Ramos (cell line): ENCODE data around the gene MAPKAP1.

ENCODE experiments used
- in situ Hi-C: fragments of 300-500 bp; cut with MboI; formaldehyde crosslinking; loops from one replicate; pipeline ENCODE4 v1.14.3; 2022; ENCODE audit warnings: low sequenced_read_pairs; ENCODE audit not compliant: unreplicated experiment

The MAPKAP1 gene

DNA sequence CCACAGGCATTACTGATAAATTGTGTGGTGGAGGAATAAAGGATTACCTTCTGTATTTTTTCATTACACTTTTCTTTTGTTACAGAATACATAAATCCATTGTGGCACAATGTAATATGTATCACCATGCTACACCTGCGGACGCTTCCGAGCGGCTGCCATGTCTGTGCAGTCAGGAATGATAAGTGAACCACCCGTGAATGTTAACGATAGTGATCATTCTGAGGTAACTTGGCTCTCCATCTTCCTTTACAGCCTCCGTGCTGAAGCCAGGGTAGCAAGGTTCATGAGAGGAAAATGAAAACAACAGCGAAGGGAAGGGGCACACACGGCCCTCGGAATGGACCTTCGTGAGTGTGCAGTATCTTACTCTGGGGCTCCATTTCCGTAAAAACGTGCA, 161.2 kb downstream of the MAPKAP1 start:
- in situ Hi-C loops: no loop called here

DNA sequence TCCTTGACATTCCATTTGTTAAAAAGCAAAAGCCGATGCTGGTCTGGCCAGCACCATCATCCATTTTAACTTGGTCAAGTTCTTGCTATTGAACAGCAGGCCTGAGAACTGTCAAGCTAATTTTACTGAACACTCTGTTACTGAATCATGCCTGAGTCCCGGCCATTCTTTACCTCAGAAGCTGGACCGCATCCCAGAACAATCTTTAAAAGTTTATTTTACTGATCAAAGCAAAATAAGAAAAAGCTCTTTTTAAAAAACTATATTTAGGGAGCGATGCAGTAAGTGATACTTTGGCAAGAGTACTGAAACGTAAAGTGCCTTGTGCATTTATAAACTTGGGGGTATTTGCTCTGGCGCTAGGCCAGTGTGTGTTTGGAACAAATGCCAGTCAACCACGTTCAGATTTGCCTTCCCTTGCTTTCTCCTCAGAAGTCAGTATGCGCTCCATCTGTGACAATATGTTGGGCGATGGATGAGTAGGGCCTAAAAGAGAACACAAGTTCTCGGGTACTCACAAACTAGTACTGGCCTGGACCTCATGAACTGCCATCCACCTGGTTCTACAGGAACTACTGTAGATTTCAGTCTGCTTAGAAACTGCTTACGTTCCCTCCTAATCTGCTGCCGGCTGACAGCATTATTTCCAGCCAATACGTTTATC, 161.9 kb downstream of the MAPKAP1 start:
- in situ Hi-C loops: no loop called here

DNA sequence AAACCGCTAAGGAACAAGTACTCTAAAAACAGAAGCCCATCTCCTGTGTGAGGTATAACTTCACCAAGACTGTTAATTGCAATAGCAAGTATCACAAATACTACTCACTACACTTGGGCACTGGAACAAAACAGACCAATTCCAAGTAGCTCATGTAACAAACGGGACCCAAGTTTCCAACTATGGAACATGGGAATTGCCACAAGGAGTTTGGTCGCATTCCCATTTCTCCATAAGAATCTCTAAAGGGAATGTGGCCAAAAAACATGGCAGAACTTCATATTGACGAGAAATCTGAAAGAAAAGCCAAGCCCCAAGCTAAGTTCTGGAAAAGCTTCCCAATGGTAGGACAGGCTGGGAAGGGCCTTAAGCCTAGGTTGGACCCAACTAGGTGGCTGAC, 162.5 kb downstream of the MAPKAP1 start:
- in situ Hi-C loops: no loop called here

DNA sequence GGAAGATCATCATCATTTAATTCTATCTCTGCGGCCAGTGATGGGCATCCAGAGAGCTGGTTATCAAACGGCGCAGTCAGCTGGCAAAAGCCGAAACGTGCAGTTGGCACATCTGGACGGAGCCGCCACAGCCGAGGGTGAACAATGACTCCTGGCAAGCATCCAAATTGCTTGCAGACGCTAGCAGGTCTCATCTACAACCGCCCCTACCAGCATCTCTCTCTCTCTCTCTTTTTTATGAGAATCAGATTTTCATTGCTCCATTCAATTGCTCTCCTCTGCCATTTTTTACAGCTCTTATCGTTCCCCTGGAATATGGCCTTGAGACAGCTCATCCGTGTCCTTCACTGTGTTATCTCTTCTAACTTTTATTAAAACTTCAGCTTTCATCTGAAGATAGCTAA, 165.2 kb downstream of the MAPKAP1 start:
- in situ Hi-C loops: no loop called here

DNA sequence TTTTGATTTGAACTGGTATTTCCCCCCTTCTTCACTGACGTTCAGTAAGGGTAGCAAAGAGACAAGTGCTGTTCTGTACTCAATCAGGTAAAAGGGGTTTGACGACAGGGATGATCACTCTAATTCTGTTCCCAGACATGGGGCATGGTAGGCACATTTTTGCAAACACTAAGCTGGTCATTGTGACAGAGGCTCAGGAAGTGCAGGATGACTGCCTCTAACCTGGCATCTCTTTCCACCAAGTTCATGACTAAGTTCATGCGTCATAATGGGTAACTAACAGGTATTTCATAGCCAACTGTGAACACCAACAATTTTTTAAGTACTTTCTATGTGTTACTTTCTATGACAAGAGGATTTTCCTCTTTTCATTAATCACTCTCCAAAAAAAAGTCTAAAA, 166.5 kb downstream of the MAPKAP1 start:
- in situ Hi-C loops: no loop called here

DNA sequence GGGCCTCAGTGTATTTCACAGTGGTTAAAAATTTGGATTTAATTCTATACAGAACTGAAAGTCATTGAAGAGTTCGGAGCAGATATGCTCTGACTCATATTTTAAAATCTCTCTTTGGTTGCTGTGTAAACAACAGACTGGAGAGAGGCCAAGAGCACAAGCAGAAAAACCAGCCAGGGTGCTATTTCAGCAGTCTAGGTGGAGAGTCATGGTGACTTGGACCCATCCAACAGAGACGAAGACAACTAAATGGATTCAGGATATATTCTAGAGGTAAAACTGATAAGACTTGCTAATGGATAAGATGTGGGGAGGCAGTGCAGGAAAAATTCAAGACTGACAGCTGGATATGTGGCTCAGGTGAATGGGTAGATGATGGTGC, 168.9 kb downstream of the MAPKAP1 start:
- in situ Hi-C loops: no loop called here

DNA sequence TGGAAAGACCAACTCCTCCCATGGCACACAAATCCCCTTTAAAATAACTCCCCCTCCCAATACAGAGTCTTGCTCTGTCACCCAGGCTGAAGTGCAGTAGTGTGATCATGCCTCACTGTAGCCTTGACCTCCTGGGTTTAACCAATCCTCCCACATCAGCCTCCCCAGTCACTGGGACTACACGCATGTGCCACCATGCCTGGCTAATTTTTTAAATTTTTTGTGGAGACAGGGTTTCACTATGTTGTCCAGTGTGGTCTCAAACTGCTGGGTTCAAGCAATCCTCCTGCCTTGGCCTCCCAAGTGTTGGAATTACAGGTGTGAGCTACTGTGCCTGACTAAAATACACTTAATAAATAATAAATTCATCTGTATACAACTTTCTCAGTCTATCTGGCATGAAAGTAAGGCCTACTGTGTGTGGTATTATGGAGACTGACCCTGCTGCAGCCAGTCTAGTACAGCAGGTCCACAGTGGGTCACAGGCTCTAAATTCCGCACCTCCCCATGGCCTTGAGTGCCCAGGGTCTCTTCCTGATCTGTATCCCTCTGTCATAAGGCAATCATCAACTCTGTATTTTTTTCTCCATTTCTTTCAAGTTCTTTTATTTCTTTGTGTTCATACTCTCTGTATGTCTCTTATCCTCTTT, 169.4 kb downstream of the MAPKAP1 start:
- in situ Hi-C loops: no loop called here

DNA sequence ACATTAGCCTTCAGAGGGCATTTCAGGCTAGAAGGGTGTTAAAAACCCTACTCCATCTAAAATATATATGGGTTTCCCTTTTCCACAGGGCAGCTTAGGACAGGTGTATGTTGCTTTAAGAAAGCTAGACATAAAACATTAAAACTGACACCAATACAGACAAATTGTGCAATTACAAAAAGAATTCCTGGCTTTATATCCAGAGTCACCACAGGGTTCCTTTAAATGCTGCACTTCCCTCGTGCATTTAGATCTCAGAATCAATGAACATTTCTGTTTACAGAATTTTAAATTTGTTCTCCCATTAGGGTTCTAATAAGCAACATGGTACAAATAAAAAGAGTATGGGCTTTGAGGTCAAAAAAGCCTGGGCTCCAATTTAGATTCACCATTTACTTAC, 170.2 kb downstream of the MAPKAP1 start:
- in situ Hi-C loops: no loop called here

DNA sequence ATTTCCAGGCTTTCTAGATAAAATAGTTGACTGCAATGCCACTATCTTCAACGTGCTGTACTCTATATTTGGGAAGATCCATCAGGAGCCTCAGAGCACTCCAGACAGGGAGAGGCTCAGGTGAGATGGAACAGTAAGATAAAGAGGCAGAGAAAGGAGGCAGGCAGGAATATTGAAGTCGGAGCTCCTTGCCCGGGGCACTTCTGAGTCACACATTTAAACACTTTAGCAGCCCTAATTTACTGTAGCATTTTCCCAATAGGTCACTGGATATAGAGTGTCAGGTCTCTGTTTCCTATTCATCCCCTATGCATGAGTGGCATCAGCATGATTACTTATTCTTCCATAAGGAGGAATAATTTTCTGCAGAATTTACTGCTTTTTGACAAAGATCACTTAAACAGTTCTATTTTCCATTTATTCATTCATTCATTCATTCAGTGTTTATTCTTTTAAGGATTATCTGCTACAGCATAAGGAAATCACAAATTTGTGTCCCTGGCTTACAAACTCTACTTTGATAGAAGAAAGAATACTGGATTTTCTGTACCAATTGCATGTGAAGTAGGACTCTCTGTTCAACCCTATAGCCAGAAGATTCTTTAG, 170.7 kb downstream of the MAPKAP1 start:
- in situ Hi-C loops: no loop called here

DNA sequence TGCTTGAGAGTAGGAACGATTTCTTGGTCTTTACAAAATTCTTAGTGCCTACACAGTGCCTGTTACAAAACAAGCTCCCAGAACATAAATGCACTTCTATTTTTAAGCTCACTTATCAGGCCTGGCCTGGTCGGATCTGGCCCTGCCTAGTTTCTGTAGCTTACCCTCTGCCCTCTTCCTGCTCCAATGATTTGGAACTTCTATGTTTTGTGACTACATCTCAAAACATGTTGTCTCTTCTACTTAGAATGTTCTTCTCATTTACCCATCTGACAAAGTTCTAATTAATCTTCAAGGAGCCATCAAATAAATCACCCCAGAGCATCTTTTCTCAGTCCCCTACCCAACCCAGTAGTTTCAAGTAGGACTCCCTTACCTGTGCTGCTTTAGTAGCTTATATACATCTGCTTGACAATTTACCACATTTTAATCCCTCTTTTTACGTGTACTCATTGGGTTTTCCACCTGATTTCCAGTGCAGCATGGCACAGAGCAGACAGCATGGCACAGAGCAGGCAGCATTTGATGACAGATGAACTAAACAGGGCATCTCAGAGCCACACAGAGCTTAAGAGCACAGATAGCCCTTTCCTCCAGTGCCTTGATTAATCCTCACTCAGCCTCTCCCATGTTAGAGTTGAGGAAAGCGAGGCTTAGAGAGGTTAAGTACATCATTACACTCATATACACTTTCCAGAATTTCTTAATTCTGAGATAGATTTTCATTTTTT, 171.9 kb downstream of the MAPKAP1 start:
- in situ Hi-C loops: no loop called here

DNA sequence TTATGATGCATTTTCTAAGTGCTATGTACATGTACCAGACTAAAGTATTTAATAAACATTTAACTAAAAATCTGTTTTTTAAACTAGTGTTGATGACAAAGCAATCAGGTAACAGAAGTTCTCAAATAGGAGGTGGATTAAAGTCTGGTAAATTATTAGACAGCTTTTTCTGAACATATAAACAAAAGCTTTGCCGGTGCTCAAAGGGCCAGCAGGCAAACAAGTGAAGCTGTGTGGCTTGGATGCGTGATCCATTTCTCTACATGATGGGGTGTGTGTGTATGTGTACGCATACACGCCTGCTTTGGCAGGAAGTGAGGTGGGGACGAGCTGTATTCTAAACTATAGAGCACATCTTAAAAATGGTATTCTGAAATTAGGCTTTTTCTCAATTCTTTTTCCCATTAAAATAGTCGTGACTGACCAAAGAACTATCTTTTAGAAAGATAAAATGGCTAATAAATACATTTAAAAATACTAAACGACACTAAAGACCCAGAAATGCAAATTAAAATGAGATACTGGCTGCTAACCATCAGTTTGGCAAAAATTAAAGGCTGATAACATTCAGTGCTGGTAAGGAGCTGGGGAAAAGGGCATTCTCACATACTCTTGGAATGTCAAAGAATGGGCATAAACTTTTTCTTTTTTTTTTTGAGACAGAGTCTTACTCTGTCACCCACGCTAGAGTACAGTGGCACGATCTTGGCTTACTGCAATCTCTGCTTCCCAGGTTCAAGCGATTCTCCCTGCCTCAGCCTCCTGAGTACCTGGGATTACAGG, 174.0 kb downstream of the MAPKAP1 start:
- in situ Hi-C loops: no loop called here

DNA sequence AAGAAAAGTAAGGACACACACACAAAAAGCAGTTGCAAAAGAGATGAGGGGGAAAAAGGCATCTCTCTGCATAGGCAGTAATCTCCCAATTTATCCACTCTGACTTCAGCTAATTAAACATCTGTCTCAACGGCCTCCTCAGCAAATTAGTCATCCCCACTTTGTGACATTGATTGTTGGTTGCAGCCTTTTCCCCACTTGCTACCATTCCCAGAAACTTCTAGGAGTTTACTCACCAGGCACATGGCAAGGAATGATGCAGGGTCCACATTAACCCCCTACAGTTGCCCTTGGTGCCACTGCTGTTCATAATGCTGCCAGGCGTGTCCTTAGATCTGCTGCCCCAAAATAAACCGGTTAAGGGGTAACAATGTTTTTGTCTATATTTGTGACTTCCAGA, 174.6 kb downstream of the MAPKAP1 start:
- in situ Hi-C loops: no loop called here

DNA sequence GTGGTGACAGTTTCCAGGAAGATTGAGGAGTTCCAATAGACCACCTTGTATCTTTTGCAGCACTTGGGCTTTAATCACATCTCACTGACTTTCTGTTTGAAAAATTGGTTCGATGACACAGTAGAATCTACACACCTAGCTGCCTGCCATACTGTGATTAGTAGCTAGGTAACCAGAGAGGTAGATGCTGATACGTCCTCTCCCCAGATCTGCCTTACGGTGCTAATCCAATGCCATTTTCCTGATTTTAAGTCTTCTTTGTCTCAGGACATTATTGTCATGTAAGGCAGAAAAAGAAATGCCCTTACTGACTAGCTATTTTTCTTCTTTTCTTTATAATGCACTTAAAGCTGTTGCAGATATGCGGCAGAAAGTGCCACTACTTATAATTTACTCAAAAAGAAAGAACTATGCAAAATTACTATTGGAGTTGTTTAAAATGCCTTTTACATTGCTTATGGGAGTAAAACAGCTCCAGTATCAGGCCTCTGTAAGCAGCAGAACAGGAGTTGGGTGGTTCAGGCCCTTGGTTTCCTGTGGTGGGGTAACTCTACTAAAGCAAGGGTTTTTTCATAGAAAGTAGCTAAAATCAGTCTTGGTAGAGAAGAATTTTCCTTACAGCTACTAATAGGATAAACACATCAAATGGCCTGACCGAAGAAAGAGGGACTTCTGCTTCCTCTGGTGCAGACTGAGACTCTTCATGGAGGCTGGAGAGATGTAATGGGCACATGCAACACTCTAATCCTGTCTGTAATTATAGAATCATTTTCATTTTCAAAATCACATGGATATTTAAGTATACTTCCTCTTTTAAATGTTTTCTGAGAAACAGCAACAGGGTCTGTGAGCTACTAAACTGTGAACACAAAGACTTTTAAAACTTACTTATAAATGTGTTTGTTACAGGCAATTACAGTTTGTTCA, 177.2 kb downstream of the MAPKAP1 start:
- in situ Hi-C loops: no loop called here

DNA sequence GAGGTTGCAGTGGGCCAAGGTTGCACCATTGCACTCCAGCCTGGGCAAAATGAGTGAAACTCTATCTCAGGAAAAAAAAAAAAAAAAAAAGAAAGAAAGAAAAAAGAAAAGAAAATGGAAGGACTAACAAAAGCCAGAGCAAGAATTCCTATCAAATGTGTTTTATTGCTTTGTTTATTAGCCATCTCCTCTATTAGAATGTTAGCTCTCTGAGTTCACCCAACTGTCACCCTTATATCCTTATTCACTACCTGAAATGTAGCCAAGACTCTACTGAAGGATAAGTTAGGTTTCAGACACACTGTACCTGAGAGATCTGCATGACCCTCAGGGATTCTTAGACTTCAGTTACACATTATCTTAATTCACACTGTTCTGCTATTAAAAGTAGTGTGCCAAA, 177.9 kb downstream of the MAPKAP1 start:
- in situ Hi-C loops: no loop called here

DNA sequence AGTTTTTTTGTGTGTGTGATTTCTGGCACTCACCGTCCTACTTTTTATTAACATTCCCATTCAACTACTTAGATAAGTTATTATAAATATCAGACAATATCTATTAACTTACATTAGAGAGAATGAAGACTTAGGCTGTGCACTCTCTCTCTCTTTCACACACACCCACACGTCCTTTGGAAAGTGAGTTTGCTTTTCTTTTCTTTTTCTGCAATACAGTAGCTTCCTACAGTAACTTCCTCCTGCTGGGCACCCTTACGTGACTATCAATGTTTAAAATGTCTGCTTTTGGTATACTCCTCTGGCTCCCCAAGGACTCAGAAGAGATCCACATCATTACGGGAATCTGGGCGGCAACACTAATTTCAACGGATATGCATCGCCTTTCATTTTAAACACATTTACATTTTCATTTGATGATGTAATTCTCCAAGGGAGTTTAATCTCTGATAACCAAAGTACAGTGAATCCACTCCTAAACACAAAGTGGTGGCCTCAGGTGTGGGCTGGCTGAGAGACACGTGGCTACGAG, 179.5 kb downstream of the MAPKAP1 start:
- in situ Hi-C loops: no loop called here

DNA sequence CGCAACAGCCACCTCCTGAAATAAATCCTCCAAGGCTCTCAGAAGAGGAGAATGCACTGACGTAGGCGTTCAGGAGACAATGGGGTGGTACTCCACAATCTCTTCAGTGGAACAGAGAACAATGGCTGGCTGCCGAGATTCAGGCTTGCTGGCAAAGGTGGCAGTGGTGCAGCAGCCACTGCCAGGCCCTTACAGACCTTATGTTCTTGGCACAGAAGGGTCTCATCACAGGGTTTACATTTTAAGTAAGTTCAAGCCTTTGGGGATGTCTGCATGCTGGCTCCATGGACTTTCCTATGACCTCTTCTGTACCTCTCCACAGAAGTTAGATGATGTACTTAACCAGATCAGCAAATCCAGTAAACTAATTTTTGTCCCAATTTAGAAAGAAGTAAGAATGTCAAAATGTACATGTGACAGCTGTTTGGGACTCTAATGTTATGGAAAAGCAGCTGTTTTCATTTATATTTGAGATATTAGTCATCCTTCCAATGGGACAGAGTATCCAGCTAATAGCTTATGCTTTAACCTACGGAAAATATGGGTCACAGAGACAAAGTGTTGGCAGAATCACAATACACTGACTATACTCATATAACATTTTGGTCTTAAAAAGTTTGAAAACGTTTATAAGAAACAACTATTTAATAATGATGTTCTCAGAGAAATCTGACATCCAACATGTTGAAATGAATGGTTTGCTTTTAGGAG, 180.9 kb downstream of the MAPKAP1 start:
- in situ Hi-C loops: no loop called here

DNA sequence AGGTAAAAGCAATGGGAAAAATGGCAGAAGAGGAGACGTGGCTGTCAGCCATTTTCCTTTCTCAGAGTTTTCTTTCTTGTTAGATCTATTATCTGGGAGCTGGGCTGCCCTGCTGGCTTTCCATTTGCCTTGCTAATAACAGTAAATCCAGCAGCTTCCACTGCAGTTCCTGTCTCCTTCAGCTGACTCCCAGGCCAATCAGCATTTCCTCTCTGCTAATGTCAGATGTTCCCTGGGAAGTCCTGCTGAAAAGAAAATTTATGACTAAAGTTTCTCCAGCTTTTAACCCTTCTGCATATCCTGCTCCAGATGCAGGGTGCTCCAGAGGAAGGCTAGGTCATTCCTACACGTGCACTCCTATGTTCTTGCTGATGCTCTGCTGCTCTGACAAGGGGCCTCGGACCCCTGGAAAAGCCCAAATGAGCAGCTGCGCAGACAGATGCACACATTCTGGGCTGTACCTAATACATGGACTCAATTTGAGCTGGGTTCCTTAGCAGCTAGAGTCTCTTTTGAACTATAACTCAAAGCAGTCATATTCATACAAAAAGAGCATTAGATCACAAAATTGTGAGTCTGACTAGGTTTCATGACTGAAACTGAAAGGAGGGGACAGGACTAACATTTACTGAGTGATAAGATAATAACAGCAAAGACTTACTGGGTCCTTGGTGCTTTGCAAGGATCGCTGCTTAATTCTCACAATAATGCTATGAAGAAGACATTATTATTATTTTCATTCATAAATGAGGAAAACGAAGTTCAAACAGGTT, 182.2 kb downstream of the MAPKAP1 start:
- in situ Hi-C loops: no loop called here

DNA sequence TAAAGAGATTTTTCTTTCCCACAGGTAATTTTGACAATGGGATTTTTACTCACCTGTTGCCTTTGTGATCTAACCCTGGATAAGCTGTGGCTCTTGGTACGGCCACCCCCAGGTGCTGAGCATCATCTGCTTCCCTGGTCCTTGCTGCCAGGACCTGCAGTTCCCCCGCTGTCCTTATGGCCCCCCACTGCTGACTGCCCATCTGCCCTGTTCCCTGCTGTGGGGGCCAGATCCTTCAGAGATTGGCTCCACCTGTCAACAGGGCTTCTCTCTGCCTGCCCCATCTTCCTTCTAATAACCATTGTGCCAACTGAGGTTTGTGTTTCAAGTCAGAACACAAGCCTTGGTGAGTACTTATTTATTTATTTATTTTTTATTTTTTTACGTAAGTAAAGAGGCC, 183.3 kb downstream of the MAPKAP1 start:
- in situ Hi-C loops: no loop called here
